Measurements from ENCODE around the gene LTBP1. TPM values are rescaled to one million over a fixed set of nuclear protein-coding genes. Genes with fewer than 3 reads are reported as not detected.

LTBP1 gene
- total RNA-seq, 1 donor from 2014 or later: 36.0 TPM

GRCh38 chr2:33121925-33122324 is 175.2 kb downstream of the LTBP1 start:
- TF ChIP-seq, protein P1, sequence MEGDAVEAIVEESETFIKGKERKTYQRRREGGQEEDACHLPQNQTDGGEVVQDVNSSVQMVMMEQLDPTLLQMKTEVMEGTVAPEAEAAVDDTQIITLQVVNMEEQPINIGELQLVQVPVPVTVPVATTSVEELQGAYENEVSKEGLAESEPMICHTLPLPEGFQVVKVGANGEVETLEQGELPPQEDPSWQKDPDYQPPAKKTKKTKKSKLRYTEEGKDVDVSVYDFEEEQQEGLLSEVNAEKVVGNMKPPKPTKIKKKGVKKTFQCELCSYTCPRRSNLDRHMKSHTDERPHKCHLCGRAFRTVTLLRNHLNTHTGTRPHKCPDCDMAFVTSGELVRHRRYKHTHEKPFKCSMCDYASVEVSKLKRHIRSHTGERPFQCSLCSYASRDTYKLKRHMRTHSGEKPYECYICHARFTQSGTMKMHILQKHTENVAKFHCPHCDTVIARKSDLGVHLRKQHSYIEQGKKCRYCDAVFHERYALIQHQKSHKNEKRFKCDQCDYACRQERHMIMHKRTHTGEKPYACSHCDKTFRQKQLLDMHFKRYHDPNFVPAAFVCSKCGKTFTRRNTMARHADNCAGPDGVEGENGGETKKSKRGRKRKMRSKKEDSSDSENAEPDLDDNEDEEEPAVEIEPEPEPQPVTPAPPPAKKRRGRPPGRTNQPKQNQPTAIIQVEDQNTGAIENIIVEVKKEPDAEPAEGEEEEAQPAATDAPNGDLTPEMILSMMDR (IDR thresholded peaks at IDR 0.05): no peak
- H3K9me3 ChIP-seq: no peaks in the 10 kb centered on the region
- DNase-seq (no peak), ATAC-seq (no peak)
- no peaks in the 10 kb centered on the region for H3K27me3 ChIP-seq
- H3K4me3 ChIP-seq: no peak overlapping the region
- no peaks in the 10 kb centered on the region for H3K36me3 ChIP-seq
- intact Hi-C loops (cut with DNase I): no loop called here
- no peak overlapping the region for H3K27ac ChIP-seq
- no peaks in the 10 kb centered on the region for H3K4me1 ChIP-seq

DNA sequence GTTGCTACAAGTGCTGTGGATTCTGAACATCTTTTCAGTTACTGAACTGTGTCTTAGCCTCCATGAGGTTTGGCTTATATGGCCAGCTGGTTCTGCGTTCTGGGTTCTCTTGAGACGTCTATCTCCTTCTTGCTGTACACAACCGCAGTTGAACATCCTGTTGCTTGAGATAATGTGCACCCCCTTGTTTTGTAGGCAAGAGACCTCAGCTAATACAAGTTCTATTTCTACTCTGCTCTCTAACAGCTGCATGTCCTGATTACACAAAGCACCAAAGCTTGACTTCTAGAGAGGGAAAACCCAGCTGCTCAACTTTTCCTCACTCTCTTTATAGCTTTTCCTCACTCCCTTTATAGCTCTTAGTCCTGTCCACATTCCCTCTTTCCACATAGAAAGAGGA is 176.0 kb downstream of the LTBP1 start:
- H3K9me3 ChIP-seq: no peaks in the 10 kb centered on the region
- intact Hi-C loops (cut with DNase I): no loop called here
- no peak for DNase-seq
- no peak overlapping the region for H3K27ac ChIP-seq
- no peaks in the 10 kb centered on the region for H3K27me3 ChIP-seq
- no peaks in the 10 kb centered on the region for H3K4me1 ChIP-seq
- TF ChIP-seq, protein P1 (IDR thresholded peaks at IDR 0.05): no peak
- H3K36me3 ChIP-seq: no peaks in the 10 kb centered on the region
- no peak for ATAC-seq
- no peak overlapping the region for H3K4me3 ChIP-seq

DNA sequence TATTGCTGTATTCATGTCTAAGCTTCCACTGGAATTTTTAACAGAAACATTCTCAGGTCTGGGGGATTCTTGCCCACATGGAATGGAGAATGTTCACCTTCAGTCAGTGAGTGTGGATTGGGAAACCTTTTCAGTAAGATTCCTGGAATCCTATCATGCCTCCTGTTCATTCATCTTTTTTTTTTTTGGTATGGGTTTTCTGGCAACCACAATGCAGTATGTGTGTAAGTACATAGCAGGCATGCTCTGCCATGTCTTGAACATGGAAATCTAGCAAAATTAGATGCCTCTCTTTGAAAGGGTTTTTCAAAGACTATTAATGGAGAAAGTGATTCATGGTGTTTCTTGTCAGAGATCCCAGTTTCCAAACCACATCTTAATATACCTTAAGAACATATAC is 176.5 kb downstream of the LTBP1 start:
- Histone ChIP-seq H3K4me3 (no peak overlapping the region), H3K27ac (no peak overlapping the region), H3K27me3 (no peaks in the 10 kb centered on the region), H3K36me3 (no peaks in the 10 kb centered on the region), H3K4me1 (no peaks in the 10 kb centered on the region), H3K9me3 (no peaks in the 10 kb centered on the region)
- DNase-seq: no peak
- intact Hi-C loops (cut with DNase I): no loop called here
- ATAC-seq: no peak
- TF ChIP-seq, protein P1 (IDR thresholded peaks at IDR 0.05): no peak

DNA sequence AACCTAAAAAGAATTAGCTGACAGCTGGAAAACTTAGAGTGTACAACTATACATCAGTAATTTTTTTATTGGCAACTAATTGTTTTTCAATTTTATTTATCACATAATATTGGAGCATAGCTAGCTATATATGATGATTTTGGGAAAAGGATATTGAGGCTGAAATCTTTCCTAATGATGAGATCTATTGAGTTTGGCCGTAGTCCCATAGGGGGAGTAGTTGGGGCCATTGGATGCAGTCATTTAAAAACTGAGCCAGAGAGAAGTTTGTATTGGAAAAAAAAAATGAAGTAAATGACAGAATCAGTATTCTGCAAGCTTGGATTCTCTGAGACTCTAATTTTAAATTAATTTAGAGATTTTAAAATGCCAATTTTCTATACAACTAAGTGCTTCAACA is 179.8 kb downstream of the LTBP1 start:
- no peak overlapping the region for H3K27ac ChIP-seq
- DNase-seq: no peak

GRCh38 chr2:33126958-33127357 is 180.2 kb downstream of the LTBP1 start:
- Histone ChIP-seq H3K9me3 (no peaks in the 10 kb centered on the region), H3K27ac (no peak overlapping the region), H3K4me3 (no peak overlapping the region), H3K27me3 (no peaks in the 10 kb centered on the region), H3K36me3 (no peaks in the 10 kb centered on the region), H3K4me1 (no peaks in the 10 kb centered on the region)
- intact Hi-C loops (cut with DNase I): no loop called here
- TF ChIP-seq, protein P1 (IDR thresholded peaks at IDR 0.05): no peak
- DNase-seq: no peak
- ATAC-seq: no peak

More for the DNA sequence above, 179.8 kb downstream of the LTBP1 start:
- ATAC-seq: no peak
- Histone ChIP-seq H3K27me3 (no peaks in the 10 kb centered on the region), H3K4me3 (no peak overlapping the region), H3K9me3 (no peaks in the 10 kb centered on the region), H3K4me1 (no peaks in the 10 kb centered on the region), H3K36me3 (no peaks in the 10 kb centered on the region)
- TF ChIP-seq, protein P1 (IDR thresholded peaks at IDR 0.05): no peak
- intact Hi-C loops (cut with DNase I): no loop called here
